ENCODE results near the gene PIGX. TPM values are rescaled to one million over a fixed set of nuclear protein-coding genes. Genes with fewer than 3 reads are reported as not detected.

PIGX gene
- total RNA-seq, 6 experiments from 2014 or later = 6.4 to 17.0 (median 7.2) TPM

- H3K4me1 ChIP-seq = no peaks in the 10 kb centered on the region
- intact Hi-C loops (cut with DNase I) = no loop called here
These were observed 36.9 kb downstream of the PIGX start for GRCh38 chr3:196749125-196749524.

GRCh38 chr3:196753201-196753600, 41.0 kb downstream of the PIGX start:
- intact Hi-C loops (cut with DNase I) = no loop called here
- 100% methylated on average over 1 of the region's 8 CpGs for WGBS (ENCODE audit: insufficient coverage, low coverage, low lambda C conversion rate, missing lambda C conversion rate)

More at GRCh38 chr3:196749125-196749524, 36.9 kb downstream of the PIGX start:
- no peaks in the 10 kb centered on the region for H3K27me3 ChIP-seq
- ATAC-seq = peak in 1 of 4 donors; percentile 43
- H3K27ac ChIP-seq = no peak overlapping the region
- no peak overlapping the region for H3K4me3 ChIP-seq
- no peaks in the 10 kb centered on the region for H3K9me3 ChIP-seq
- DNase-seq = no peak
- WGBS (ENCODE audit: insufficient coverage, low coverage, low lambda C conversion rate, missing lambda C conversion rate) = 68% methylated on average over 6 of the region's 8 CpGs
- TF ChIP-seq CTCF (IDR thresholded peaks at IDR 0.05) = no peak
- no peak for TF ChIP-seq POLR2A (IDR thresholded peaks at IDR 0.05)
- no peaks in the 10 kb centered on the region for H3K36me3 ChIP-seq

GRCh38 chr3:196754091-196754981, 42.2 kb downstream of the PIGX start:
- ATAC-seq (no peak), DNase-seq (no peak)
- Histone ChIP-seq H3K9me3 (peaks cover 0 to 3% (median 0%) of the 10 kb centered on the region in 4 donors), H3K27ac (no peak overlapping the region), H3K4me1 (no peaks in the 10 kb centered on the region), H3K27me3 (no peaks in the 10 kb centered on the region), H3K36me3 (peaks cover 0 to 3% (median 1%) of the 10 kb centered on the region in 4 donors), H3K4me3 (no peak overlapping the region)
- TF ChIP-seq CTCF (IDR thresholded peaks at IDR 0.05) (no peak), POLR2A (IDR thresholded peaks at IDR 0.05) (no peak)
- intact Hi-C loops (cut with DNase I) = no loop called here
- WGBS (ENCODE audit: insufficient coverage, low coverage, low lambda C conversion rate, missing lambda C conversion rate) = 76% methylated on average over 5 of the region's 9 CpGs

More at GRCh38 chr3:196753201-196753600, 41.0 kb downstream of the PIGX start:
- Histone ChIP-seq H3K9me3 (peaks cover 0 to 3% (median 0%) of the 10 kb centered on the region in 4 donors), H3K27me3 (no peaks in the 10 kb centered on the region), H3K4me1 (no peaks in the 10 kb centered on the region), H3K27ac (no peak overlapping the region), H3K36me3 (peaks cover 0 to 3% (median 1%) of the 10 kb centered on the region in 4 donors), H3K4me3 (no peak overlapping the region)
- DNase-seq = no peak
- no peak for ATAC-seq
- TF ChIP-seq POLR2A (IDR thresholded peaks at IDR 0.05) (no peak), CTCF (IDR thresholded peaks at IDR 0.05) (no peak)

GRCh38 chr3:196756732-196757131, 44.6 kb downstream of the PIGX start:
- H3K36me3 ChIP-seq = peaks cover 0 to 3% (median 1%) of the 10 kb centered on the region in 4 donors
- H3K4me3 ChIP-seq = no peak overlapping the region
- no peak for DNase-seq
- no peak overlapping the region for H3K27ac ChIP-seq
- H3K27me3 ChIP-seq = no peaks in the 10 kb centered on the region
- H3K9me3 ChIP-seq = peaks cover 0 to 3% (median 0%) of the 10 kb centered on the region in 4 donors
- WGBS (ENCODE audit: insufficient coverage, low coverage, low lambda C conversion rate, missing lambda C conversion rate) = 77% methylated on average over 4 of the region's 4 CpGs
- TF ChIP-seq CTCF (IDR thresholded peaks at IDR 0.05) (no peak), POLR2A (IDR thresholded peaks at IDR 0.05) (no peak)
- H3K4me1 ChIP-seq = no peaks in the 10 kb centered on the region
- intact Hi-C loops (cut with DNase I) = no loop called here
- ATAC-seq = no peak

All from right lobe of liver (tissue), 6 donors.